ENCODE measurements around the gene PRKAR1A. TPM values are rescaled to one million over a fixed set of nuclear protein-coding genes. Genes with fewer than 3 reads are reported as not detected.

Gene PRKAR1A
- total RNA-seq, 2 donors from 2014 or later: 154 to 171 TPM

GRCh38 chr17:68527314-68527713 is 15.1 kb downstream of the PRKAR1A start:
- DNase-seq (ENCODE audit: low spot score in 2 of 2): no peak
- H3K36me3 Mint-ChIP-seq: peaks cover 9 to 28% of the 10 kb centered on the region in 2 donors
- no peak for ATAC-seq
- H3K9me3 Mint-ChIP-seq: no peaks in the 10 kb centered on the region
- no peak overlapping the region for H3K27ac Mint-ChIP-seq

- Mint-ChIP-seq H3K36me3 (peaks cover 4 to 16% of the 10 kb centered on the region in 2 donors), H3K9me3 (no peaks in the 10 kb centered on the region), H3K27ac (no peak overlapping the region)
- DNase-seq (ENCODE audit: low spot score in 2 of 2) (no peak), ATAC-seq (no peak)
Measured at GRCh38 chr17:68531252-68531651, 19.0 kb downstream of the PRKAR1A start.

DNA sequence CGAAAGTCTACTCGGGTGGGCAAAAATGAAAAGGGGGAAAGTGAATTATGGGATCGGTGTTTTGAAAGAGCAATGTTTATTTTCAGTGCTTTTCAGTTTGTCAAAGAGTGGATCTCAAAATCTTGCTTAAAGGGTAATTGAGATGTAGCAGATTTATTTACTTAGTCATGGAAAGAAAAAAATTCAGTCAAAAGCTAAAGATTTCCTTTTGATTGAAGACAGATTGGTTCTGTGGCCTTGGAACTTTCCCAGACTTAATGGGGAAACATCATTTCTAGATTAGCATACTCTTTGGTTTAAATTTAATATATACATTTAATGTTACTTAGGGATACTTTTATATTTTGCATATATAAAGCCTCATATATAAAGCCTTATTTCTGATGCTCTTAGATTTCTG is 20.6 kb downstream of the PRKAR1A start:
- Mint-ChIP-seq H3K9me3 (no peaks in the 10 kb centered on the region), H3K36me3 (peaks cover 4 to 16% of the 10 kb centered on the region in 2 donors), H3K27ac (no peak overlapping the region)
- ATAC-seq (no peak), DNase-seq (ENCODE audit: low spot score in 2 of 2) (no peak)

GRCh38 chr17:68533887-68534694 is 21.9 kb downstream of the PRKAR1A start:
- Mint-ChIP-seq H3K9me3 (no peaks in the 10 kb centered on the region), H3K36me3 (peaks cover 0 to 16% of the 10 kb centered on the region in 2 donors), H3K27ac (peak overlapping the region in 1 of 2 donors; percentile 38)
- ATAC-seq (peak in 1 of 2 donors; percentile 32), DNase-seq (ENCODE audit: low spot score in 2 of 2) (no peak)

- H3K9me3 Mint-ChIP-seq: no peaks in the 10 kb centered on the region
- DNase-seq (ENCODE audit: low spot score in 2 of 2) (no peak), ATAC-seq (no peak)
- peak overlapping the region in 1 of 2 donors; percentile 25 for H3K27ac Mint-ChIP-seq
- peaks cover 0 to 13% of the 10 kb centered on the region in 2 donors for H3K36me3 Mint-ChIP-seq
Measured at GRCh38 chr17:68534695-68535088, 22.5 kb downstream of the PRKAR1A start.

GRCh38 chr17:68535922-68536321 is 23.7 kb downstream of the PRKAR1A start:
- peak overlapping the region in 1 of 2 donors; percentile 90 for H3K27ac Mint-ChIP-seq

DNA sequence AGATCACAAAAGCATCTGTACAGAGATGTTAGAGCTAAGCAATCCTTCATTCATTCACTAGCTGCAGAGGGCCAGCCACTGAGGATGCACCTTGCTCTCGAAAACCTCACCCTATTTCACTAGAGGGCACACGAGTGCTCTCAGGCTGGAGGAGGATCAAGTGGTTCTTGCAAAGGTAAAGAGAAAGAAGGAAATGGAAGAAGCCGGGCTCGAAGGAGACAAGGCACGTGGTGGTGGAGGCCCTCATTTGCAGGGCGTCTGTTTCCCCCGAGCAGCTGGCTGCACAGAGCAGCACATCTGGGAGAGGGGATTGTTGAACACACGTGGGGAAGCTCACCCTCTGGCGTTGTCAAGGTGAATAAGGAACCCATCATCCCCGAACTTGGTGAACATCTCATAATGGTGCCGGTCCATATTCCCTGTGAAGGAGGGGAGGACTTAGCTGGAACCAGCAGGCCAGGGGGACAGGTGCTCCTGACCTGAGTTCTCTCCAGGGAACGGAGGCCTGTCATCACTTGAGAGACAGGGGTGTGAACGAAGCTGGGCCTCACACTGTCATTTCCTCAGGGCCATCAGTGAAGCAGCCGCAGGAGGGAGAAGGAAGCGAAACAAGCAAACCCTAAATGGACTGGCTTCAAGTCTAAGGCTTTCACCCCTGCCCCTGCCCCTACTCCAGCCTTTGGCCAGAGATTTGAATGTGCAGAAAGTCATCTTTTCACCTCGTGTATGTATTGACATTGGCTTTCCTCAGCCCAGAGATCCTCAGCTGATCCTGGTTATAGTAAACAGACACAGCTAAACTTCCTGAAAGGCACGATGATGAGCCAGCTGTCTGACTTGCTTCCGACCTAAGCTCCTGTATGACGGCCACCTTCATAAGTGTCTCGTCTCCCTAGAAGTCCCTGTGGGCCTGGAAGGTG is 27.6 kb downstream of the PRKAR1A start:
- DNase-seq (ENCODE audit: low spot score in 2 of 2) (no peak), ATAC-seq (no peak)
- Mint-ChIP-seq H3K36me3 (peaks cover 0 to 5% of the 10 kb centered on the region in 2 donors), H3K9me3 (no peaks in the 10 kb centered on the region), H3K27ac (no peak overlapping the region)

More at GRCh38 chr17:68535922-68536321, 23.7 kb downstream of the PRKAR1A start:
- ATAC-seq (no peak), DNase-seq (ENCODE audit: low spot score in 2 of 2) (no peak)
- Mint-ChIP-seq H3K36me3 (peaks cover 0 to 4% of the 10 kb centered on the region in 2 donors), H3K9me3 (no peaks in the 10 kb centered on the region)

DNA sequence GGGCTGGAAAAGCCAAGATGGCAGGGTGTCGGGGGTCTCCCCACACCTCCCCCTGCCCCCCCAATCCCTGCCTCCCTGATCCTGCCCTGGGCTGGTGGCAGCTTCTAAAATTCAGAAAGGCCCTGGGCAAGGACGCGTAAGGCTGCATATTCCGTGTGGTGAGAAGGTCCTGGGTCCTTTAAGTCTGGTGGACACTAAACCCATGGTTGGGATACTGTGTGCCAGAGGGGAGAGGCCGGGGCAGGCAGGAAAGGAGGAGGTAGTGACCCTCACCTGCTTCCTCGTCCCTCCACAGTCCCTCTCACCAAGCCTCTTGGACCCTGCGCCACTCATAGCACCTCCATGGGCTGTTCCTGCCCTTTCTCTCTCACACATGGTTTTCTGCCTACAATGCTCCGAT is 28.8 kb downstream of the PRKAR1A start:
- Mint-ChIP-seq H3K27ac (no peak overlapping the region), H3K36me3 (peaks cover 0 to 5% of the 10 kb centered on the region in 2 donors), H3K9me3 (no peaks in the 10 kb centered on the region)
- no peak for DNase-seq (ENCODE audit: low spot score in 2 of 2)
- no peak for ATAC-seq

- H3K9me3 Mint-ChIP-seq: no peaks in the 10 kb centered on the region
- peaks cover 0 to 5% of the 10 kb centered on the region in 2 donors for H3K36me3 Mint-ChIP-seq
- DNase-seq (ENCODE audit: low spot score in 2 of 2): no peak
- ATAC-seq: no peak
- peak overlapping the region in 1 of 2 donors; percentile 9 for H3K27ac Mint-ChIP-seq
Measured at GRCh38 chr17:68541816-68542215, 29.6 kb downstream of the PRKAR1A start.

GRCh38 chr17:68542698-68543463 is 30.7 kb downstream of the PRKAR1A start:
- peak overlapping the region in 1 of 2 donors; percentile 9 for H3K27ac Mint-ChIP-seq
- peaks cover 0 to 5% of the 10 kb centered on the region in 2 donors for H3K36me3 Mint-ChIP-seq
- ATAC-seq (no peak), DNase-seq (ENCODE audit: low spot score in 2 of 2) (no peak)
- no peaks in the 10 kb centered on the region for H3K9me3 Mint-ChIP-seq

- H3K27ac Mint-ChIP-seq: no peak overlapping the region
- ATAC-seq: no peak
Measured at GRCh38 chr17:68544111-68544915, 32.1 kb downstream of the PRKAR1A start.

DNA sequence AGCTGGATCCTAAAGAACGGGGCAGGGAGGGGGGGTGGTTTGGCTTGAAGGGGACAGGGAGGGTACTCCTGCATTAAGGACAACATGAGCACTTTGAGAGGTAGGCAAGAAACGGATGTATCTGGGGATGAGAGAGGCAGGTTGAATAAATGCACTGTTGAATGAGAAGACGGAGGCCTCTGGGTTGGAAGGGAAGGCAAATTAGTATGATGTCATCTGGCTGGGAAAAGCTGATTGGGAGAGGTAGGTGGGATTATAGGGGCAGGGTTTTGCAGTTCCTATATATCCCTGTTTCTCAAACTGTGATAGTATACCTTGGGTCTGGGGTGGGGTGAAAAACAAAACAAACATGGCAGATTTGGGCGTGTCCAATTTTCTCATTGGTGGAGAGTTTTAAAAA is 44.3 kb downstream of the PRKAR1A start:
- Mint-ChIP-seq H3K27ac (no peak overlapping the region), H3K9me3 (peaks cover 0 to 6% of the 10 kb centered on the region in 2 donors), H3K36me3 (no peaks in the 10 kb centered on the region)
- DNase-seq (ENCODE audit: low spot score in 2 of 2) (no peak), ATAC-seq (no peak)

More at GRCh38 chr17:68544111-68544915, 32.1 kb downstream of the PRKAR1A start:
- Mint-ChIP-seq H3K9me3 (no peaks in the 10 kb centered on the region), H3K36me3 (peaks cover 0 to 5% of the 10 kb centered on the region in 2 donors)
- DNase-seq (ENCODE audit: low spot score in 2 of 2): no peak

DNA sequence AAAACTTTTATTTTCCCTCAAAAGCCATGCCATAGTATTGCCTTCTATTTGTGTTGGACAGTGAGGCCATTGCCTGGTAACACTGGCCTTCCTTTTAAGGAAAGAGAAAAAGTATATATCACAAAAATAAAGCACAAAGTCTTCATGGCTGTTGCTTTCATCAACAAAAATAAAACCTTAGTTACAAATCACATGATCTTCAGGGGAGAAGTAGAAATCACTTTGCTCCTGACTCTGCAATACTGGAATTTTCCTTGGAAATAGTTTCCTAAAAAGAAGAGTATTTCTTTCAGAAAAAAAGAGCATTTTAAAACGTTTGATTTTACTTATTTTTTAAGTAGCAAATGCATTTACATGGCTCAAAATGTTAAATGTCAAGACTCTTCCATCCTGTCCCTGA is 47.1 kb downstream of the PRKAR1A start:
- Mint-ChIP-seq H3K27ac (no peak overlapping the region), H3K36me3 (no peaks in the 10 kb centered on the region), H3K9me3 (peaks cover 0 to 6% of the 10 kb centered on the region in 2 donors)
- ATAC-seq (no peak), DNase-seq (ENCODE audit: low spot score in 2 of 2) (no peak)

DNA sequence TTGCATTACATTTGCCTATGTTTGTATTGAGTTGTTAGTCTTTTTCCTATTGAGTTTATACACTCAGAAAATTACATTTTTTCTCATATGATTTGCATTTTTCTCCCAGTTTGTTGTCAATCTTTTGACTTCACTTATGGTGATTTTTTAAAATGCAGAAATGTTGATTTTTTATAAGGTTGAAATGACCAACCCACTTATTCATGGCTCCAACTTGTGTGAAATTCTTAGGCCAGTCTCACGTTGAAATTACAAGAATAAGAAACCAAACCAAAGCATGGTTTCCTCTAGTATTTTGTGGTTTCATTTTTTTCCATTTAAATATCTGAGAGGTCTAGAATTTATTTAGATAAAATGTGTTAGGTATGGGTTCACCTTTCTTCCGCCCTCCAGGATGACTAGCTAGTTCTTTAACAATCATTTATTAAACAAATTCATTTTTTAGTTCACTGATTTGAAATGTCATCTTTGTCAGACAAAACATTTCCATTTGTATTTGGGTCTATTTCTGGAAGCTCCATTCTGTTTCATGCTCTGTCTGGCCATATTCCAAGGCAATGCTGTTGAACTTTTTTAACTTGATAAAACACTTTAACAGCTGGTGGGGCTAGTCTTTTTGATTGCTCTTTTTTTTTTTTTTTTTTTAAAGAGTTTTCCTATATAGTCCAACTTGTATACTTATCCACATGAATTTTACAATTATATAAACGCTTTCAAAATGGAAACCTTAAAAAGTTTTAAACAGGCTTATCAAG is 48.9 kb downstream of the PRKAR1A start:
- Mint-ChIP-seq H3K9me3 (peaks cover 0 to 2% of the 10 kb centered on the region in 2 donors), H3K27ac (no peak overlapping the region), H3K36me3 (no peaks in the 10 kb centered on the region)
- no peak for ATAC-seq
- no peak for DNase-seq (ENCODE audit: low spot score in 2 of 2)

GRCh38 chr17:68562736-68563135 is 50.5 kb downstream of the PRKAR1A start:
- no peaks in the 10 kb centered on the region for H3K36me3 Mint-ChIP-seq

More at GRCh38 chr17:68562736-68563135, 50.5 kb downstream of the PRKAR1A start:
- DNase-seq (ENCODE audit: low spot score in 2 of 2): no peak
- ATAC-seq: no peak
- Mint-ChIP-seq H3K9me3 (no peaks in the 10 kb centered on the region), H3K27ac (no peak overlapping the region)

Data from activated naive CD4-positive, alpha-beta T cell treated with anti-CD3 and anti-CD28 coated beads, Interleukin-2, amount 50 U/mL, for 72 hours (primary cell).